Activated naive CD8-positive, alpha-beta T cell treated with anti-CD3 and anti-CD28 coated beads, Interleukin-2, amount 10 ng/mL, durations not matched to agents 7 days and 5 days (primary cell): Measurements from ENCODE around the gene USP46. TPM values are rescaled to one million over a fixed set of nuclear protein-coding genes. Genes with fewer than 3 reads are reported as not detected.

Experiments used
- total RNA-seq, 2 experiments: library from RNA; stranded (reverse); gene quantifications; one replicate each; pipeline ENCODE4 v1.2.3, GENCODE V29; 2021

USP46 gene
- total RNA-seq, 2 experiments from 2014 or later = 8.3 to 9.1 TPM

Other genes with a start within 250 kb of the USP46 start
- gene ERVMER34-1, start 92.1 kb upstream of the USP46 start, total RNA-seq = not detected
- gene RASL11B, start 203.0 kb upstream of the USP46 start, total RNA-seq = under 1 TPM; 0.17 to 0.22 TPM